ENCODE results near the gene CCDC32. TPM values are rescaled to one million over a fixed set of nuclear protein-coding genes. Genes with fewer than 3 reads are reported as not detected.

The CCDC32 gene
- total and polyA plus RNA-seq, 2 of the 8 experiments (the other 6 are each of a cell fraction or from before 2014, with no cell fraction given) = 8.9 to 12.1 TPM

- TF ChIP-seq CHD7 (IDR thresholded peaks at IDR 0.05; ENCODE audit: insufficient replicate concordance, low read length) (no peak), BCL11A (IDR thresholded peaks at IDR 0.05; ENCODE audit: low read depth in 2 of 2, low read length in 2 of 2) (no peak), TCF12 (IDR thresholded peaks at IDR 0.05; ENCODE audit: low read depth, low read length) (no peak), SP4 (IDR thresholded peaks at IDR 0.05; ENCODE audit: low read length) (no peak), ASH2L (IDR thresholded peaks at IDR 0.05; ENCODE audit: low read length) (no peak), CBX5 (IDR thresholded peaks at IDR 0.05; ENCODE audit: low read depth, low read length) (no peak)
Measured at GRCh38 chr15:40516322-40516721, 48.5 kb downstream of the CCDC32 start (continued).
